Activated gamma-delta T cell treated with Interleukin-2 at 50 U/mL for 16 hours (primary cell): ENCODE results near the gene COA8.
A peak's percentile ranks its signal among the peaks of the same experiment; 100 is the strongest.
"Not testable (repeated sequence)": the region's sequence is repeated elsewhere in the genome, so short reads cannot be mapped to it uniquely, and the experiment has no call there.

Experiments
- DNase-seq: peaks from one replicate; pipeline ENCODE4 v3.0.0-alpha.2; 2020

Gene COA8

GRCh38 chr14:103562429-103563225 is at the start of gene COA8, which contains the start of gene BAG5:
Gene COA8, plus strand, starts transcription at chr14:103562960. Its CDS starts 42 bp downstream, at chr14:103563002.
Gene BAG5, minus strand, starts transcription at chr14:103562657. Its CDS starts 1,493 bp downstream, at chr14:103561164.
- DNase-seq = peak; percentile 84

- DNase-seq = no peak
Measured at GRCh38 chr14:103514596-103515421, 48.0 kb upstream of the COA8 start.

- DNase-seq = no peak
Measured at GRCh38 chr14:103516426-103517173, 46.2 kb upstream of the COA8 start.

GRCh38 chr14:103517174-103517566 is 45.6 kb upstream of the COA8 start:
- no peak for DNase-seq

- DNase-seq = no peak
Measured at GRCh38 chr14:103517721-103518421, 44.9 kb upstream of the COA8 start.

- peak; percentile 54 for DNase-seq
Measured at GRCh38 chr14:103518422-103519042, 44.2 kb upstream of the COA8 start.

- DNase-seq = no peak
Measured at GRCh38 chr14:103519043-103519836, 43.5 kb upstream of the COA8 start.

GRCh38 chr14:103519837-103520212 is 42.9 kb upstream of the COA8 start:
- DNase-seq = no peak

GRCh38 chr14:103520269-103520656 is 42.5 kb upstream of the COA8 start:
- no peak for DNase-seq

- DNase-seq = peak; percentile 62
Measured at GRCh38 chr14:103520657-103521437, 41.9 kb upstream of the COA8 start.

GRCh38 chr14:103521438-103521950 is 41.3 kb upstream of the COA8 start:
- DNase-seq = no peak

GRCh38 chr14:103521951-103522563 is 40.7 kb upstream of the COA8 start:
- no peak for DNase-seq

- no peak for DNase-seq
Measured at GRCh38 chr14:103522649-103523574, 39.8 kb upstream of the COA8 start, which contains the start of gene CKB. Gene CKB, minus strand, starts transcription at chr14:103522830. Its CDS starts 337 bp downstream, at chr14:103522493.

- DNase-seq = no peak
Measured at GRCh38 chr14:103523575-103523954, 39.2 kb upstream of the COA8 start.

- DNase-seq = no peak
Measured at GRCh38 chr14:103524002-103524935, 38.5 kb upstream of the COA8 start.

GRCh38 chr14:103525430-103526246 is 37.1 kb upstream of the COA8 start:
- DNase-seq = not testable (repeated sequence)
